ENCODE data around the gene INPP1.

The INPP1 gene

GRCh38 chr2:190360965-190361364 lies 17.6 kb downstream of the INPP1 start:
- no peak for DNase-seq (ENCODE audit: extremely low read depth in 1 of 2, low read depth in 1 of 2)

- DNase-seq (ENCODE audit: extremely low read depth in 1 of 2, low read depth in 1 of 2), result no peak
Observed at GRCh38 chr2:190361572-190361971, 18.2 kb downstream of the INPP1 start.

- no peak for DNase-seq (ENCODE audit: extremely low read depth in 1 of 2, low read depth in 1 of 2)
Observed at GRCh38 chr2:190362894-190363293, 19.5 kb downstream of the INPP1 start.

GRCh38 chr2:190365499-190366204 lies 22.3 kb downstream of the INPP1 start:
- no peak for DNase-seq (ENCODE audit: extremely low read depth in 1 of 2, low read depth in 1 of 2)

GRCh38 chr2:190366248-190366753 lies 22.9 kb downstream of the INPP1 start:
- DNase-seq (ENCODE audit: extremely low read depth in 1 of 2, low read depth in 1 of 2), result no peak

GRCh38 chr2:190367091-190367490 lies 23.7 kb downstream of the INPP1 start:
- no peak for DNase-seq (ENCODE audit: extremely low read depth in 1 of 2, low read depth in 1 of 2)

- DNase-seq (ENCODE audit: extremely low read depth in 1 of 2, low read depth in 1 of 2), result no peak
Observed at GRCh38 chr2:190369635-190370034, 26.2 kb downstream of the INPP1 start.

- DNase-seq (ENCODE audit: extremely low read depth in 1 of 2, low read depth in 1 of 2), result no peak
Observed at GRCh38 chr2:190376083-190376482, 32.7 kb downstream of the INPP1 start.

GRCh38 chr2:190376591-190377245 lies 33.3 kb downstream of the INPP1 start:
- DNase-seq (ENCODE audit: extremely low read depth in 1 of 2, low read depth in 1 of 2), result no peak

- no peak for DNase-seq (ENCODE audit: extremely low read depth in 1 of 2, low read depth in 1 of 2)
Observed at GRCh38 chr2:190378880-190379237, 35.5 kb downstream of the INPP1 start.

- DNase-seq (ENCODE audit: extremely low read depth in 1 of 2, low read depth in 1 of 2), result no peak
Observed at GRCh38 chr2:190379249-190379964, 36.0 kb downstream of the INPP1 start.

- DNase-seq (ENCODE audit: extremely low read depth in 1 of 2, low read depth in 1 of 2), result no peak
Observed at GRCh38 chr2:190380962-190381412, 37.6 kb downstream of the INPP1 start.

- no peak for DNase-seq (ENCODE audit: extremely low read depth in 1 of 2, low read depth in 1 of 2)
Observed at GRCh38 chr2:190382851-190383250, 39.5 kb downstream of the INPP1 start.

GRCh38 chr2:190387422-190387821 lies 44.0 kb downstream of the INPP1 start:
- no peak for DNase-seq (ENCODE audit: extremely low read depth in 1 of 2, low read depth in 1 of 2)

- DNase-seq (ENCODE audit: extremely low read depth in 1 of 2, low read depth in 1 of 2), result no peak
Observed at GRCh38 chr2:190396271-190396670, 52.9 kb downstream of the INPP1 start.

- no peak for DNase-seq (ENCODE audit: extremely low read depth in 1 of 2, low read depth in 1 of 2)
Observed at GRCh38 chr2:190402986-190403603, 59.7 kb downstream of the INPP1 start.

- no peak for DNase-seq (ENCODE audit: extremely low read depth in 1 of 2, low read depth in 1 of 2)
Observed at GRCh38 chr2:190404487-190404886, 61.1 kb downstream of the INPP1 start.

- no peak for DNase-seq (ENCODE audit: extremely low read depth in 1 of 2, low read depth in 1 of 2)
Observed at GRCh38 chr2:190405070-190405469, 61.7 kb downstream of the INPP1 start.

GRCh38 chr2:190405995-190406394 lies 62.6 kb downstream of the INPP1 start:
- DNase-seq (ENCODE audit: extremely low read depth in 1 of 2, low read depth in 1 of 2), result no peak

- DNase-seq (ENCODE audit: extremely low read depth in 1 of 2, low read depth in 1 of 2), result no peak
Observed at GRCh38 chr2:190406805-190407204, 63.4 kb downstream of the INPP1 start.

- DNase-seq (ENCODE audit: extremely low read depth in 1 of 2, low read depth in 1 of 2), result peak; percentile 21 to 30
Observed at GRCh38 chr2:190407246-190407661, 63.9 kb downstream of the INPP1 start.
